Neural cell (in vitro differentiated cells): Measurements from ENCODE around the gene TPGS1. TPM values are rescaled to one million over a fixed set of nuclear protein-coding genes. Genes with fewer than 3 reads are reported as not detected.

Experiments used
- H2AFZ ChIP-seq: fragments of 200-600, 300-800 bp; sonication (generic), shearing (Covaris generic); 2 replicates; pipeline ENCODE4 v1.6.0; 2014; ENCODE audit warnings: low read depth, mild to moderate bottlenecking, antibody characterized with exemption, low read length, moderate library complexity
- H3F3A ChIP-seq: fragments of 200-600 bp; shearing (Covaris generic); 2 replicates; pipeline ENCODE4 v1.6.1; 2016; ENCODE audit warnings: mild to moderate bottlenecking, moderate library complexity, mixed read lengths, antibody characterized with exemption, low read length; ENCODE audit not compliant: insufficient read depth, poor library complexity, severe bottlenecking
- H3K27ac ChIP-seq: fragments of 200-600, 300-800 bp; sonication (generic), shearing (Covaris generic); 2 replicates; pipeline ENCODE4 v1.5.1; 2014; ENCODE audit warnings: mild to moderate bottlenecking, low read length, moderate library complexity
- H3K27me3 ChIP-seq: fragments of 300-800, 200-600 bp; sonication (generic), shearing (Covaris generic); 2 replicates; pipeline ENCODE4 v1.6.0; 2014; ENCODE audit warnings: mild to moderate bottlenecking, low read depth, low read length, moderate library complexity; ENCODE audit not compliant: insufficient read depth
- H3K36me3 ChIP-seq: fragments of 300-800, 200-600 bp; sonication (generic), shearing (Covaris generic); 2 replicates; pipeline ENCODE4 v1.5.1; 2014; ENCODE audit warnings: mild to moderate bottlenecking, antibody characterized with exemption, low read length, moderate library complexity; ENCODE audit not compliant: insufficient read depth
- H3K4me2 ChIP-seq: fragments of 300-800, 200-600 bp; sonication (generic), shearing (Covaris generic); 2 replicates; pipeline ENCODE4 v1.6.0; 2014; ENCODE audit warnings: mild to moderate bottlenecking, low read length
- H3K4me3 ChIP-seq: fragments of 300-800, 200-600 bp; sonication (generic), shearing (Covaris generic); 2 replicates; pipeline ENCODE4 v1.5.1; 2014; ENCODE audit warnings: mild to moderate bottlenecking, low read length, moderate library complexity
- H3K79me2 ChIP-seq: fragments of 200-600 bp; shearing (Covaris generic); replicated peaks from 2 replicates; pipeline ENCODE4 v1.6.0; 2014; ENCODE audit warnings: mild to moderate bottlenecking, low read length, moderate library complexity; ENCODE audit not compliant: insufficient read depth
- H3K9ac ChIP-seq: fragments of 300-800, 200-600 bp; sonication (generic), shearing (Covaris generic); 2 replicates; pipeline ENCODE4 v1.6.1; 2016; ENCODE audit warnings: mild to moderate bottlenecking, low read length, mixed read lengths
- H3K9me2 ChIP-seq: fragments of 200-600 bp; shearing (Covaris generic); 2 replicates; pipeline ENCODE4 v1.6.1; 2016; ENCODE audit warnings: mild to moderate bottlenecking, low read length, mixed read lengths; ENCODE audit not compliant: insufficient read depth
- H3K9me3 ChIP-seq: fragments of 200-600, 300-800 bp; sonication (generic), shearing (Covaris generic); 2 replicates; pipeline ENCODE4 v1.6.1; 2016; ENCODE audit warnings: mild to moderate bottlenecking, mixed run types, low read length, moderate library complexity, mixed read lengths
- H4K20me1 ChIP-seq: fragments of 200-600 bp; shearing (Covaris generic); 2 replicates; pipeline ENCODE4 v1.6.1; 2016; ENCODE audit warnings: mild to moderate bottlenecking, mixed run types; ENCODE audit not compliant: insufficient read depth
- CTCF ChIP-seq: fragments of 450-650 bp; IDR thresholded peaks from 2 replicates; pipeline ENCODE4 v1.5.1; 2014; ENCODE audit warnings: antibody characterized with exemption, mild to moderate bottlenecking, moderate library complexity; ENCODE audit not compliant: poor library complexity, severe bottlenecking
- EP300 ChIP-seq: fragments of 450-650 bp; conservative IDR thresholded peaks from 2 replicates; pipeline ENCODE4 v1.6.1; 2014; ENCODE audit warnings: antibody characterized with exemption, mild to moderate bottlenecking, moderate library complexity; ENCODE audit not compliant: poor library complexity, severe bottlenecking
- EZH2 ChIP-seq: fragments of 200-600, 300-800 bp; shearing (Covaris generic), sonication (generic); IDR thresholded peaks from 2 replicates; pipeline ENCODE4 v1.6.1; 2014; ENCODE audit warnings: antibody characterized with exemption, low read length, borderline replicate concordance, mild to moderate bottlenecking; ENCODE audit not compliant: insufficient read depth, poor library complexity, severe bottlenecking
- MXI1 ChIP-seq: fragments of 450-650 bp; conservative IDR thresholded peaks from 2 replicates; pipeline ENCODE4 v1.6.1; 2014; ENCODE audit warnings: antibody characterized with exemption, mild to moderate bottlenecking; ENCODE audit not compliant: poor library complexity, severe bottlenecking
- POLR2AphosphoS5 ChIP-seq: IDR thresholded peaks from 2 replicates; pipeline ENCODE4 v1.6.1; 2012
- RAD21 ChIP-seq: fragments of 450-650 bp; conservative IDR thresholded peaks from 2 replicates; pipeline ENCODE4 v1.6.1; 2014; ENCODE audit warnings: antibody characterized with exemption, mild to moderate bottlenecking, moderate library complexity
- REST ChIP-seq: IDR thresholded peaks from 2 replicates; pipeline ENCODE4 v1.6.1; 2012; ENCODE audit warnings: borderline replicate concordance
- SMC3 ChIP-seq: fragments of 450-650 bp; conservative IDR thresholded peaks from 2 replicates; pipeline ENCODE4 v1.6.1; 2014; ENCODE audit warnings: antibody characterized with exemption, mild to moderate bottlenecking, moderate library complexity; ENCODE audit not compliant: poor library complexity
- TAF1 ChIP-seq: IDR thresholded peaks from 2 replicates; pipeline ENCODE4 v1.6.1; 2012; ENCODE audit warnings: low read depth
- polyA plus RNA-seq: library from polyadenylated mRNA; depleted of rRNA; stranded (reverse); fragments of >200 nt; gene quantifications from 2 replicates; pipeline ENCODE4 v1.2.3, GENCODE V29; 2014

TPGS1 gene
- polyA plus RNA-seq, 1 donor from 2014 or later = 79.6 TPM

- H3K4me3 ChIP-seq = peak overlapping the region; percentile 99
- no peaks in the 10 kb centered on the region for H3K9me3 ChIP-seq
- peak; percentile 17 for TF ChIP-seq MXI1
- TF ChIP-seq REST = no peak
- TF ChIP-seq TAF1 = no peak
- no peak for TF ChIP-seq EP300
- no peak for TF ChIP-seq EZH2
- TF ChIP-seq POLR2AphosphoS5 = no peak
- TF ChIP-seq SMC3 = peak; percentile 77
- peak; percentile 78 for TF ChIP-seq CTCF
- TF ChIP-seq RAD21 = peak; percentile 60
- H2AFZ ChIP-seq = no peak overlapping the region
- no peaks in the 10 kb centered on the region for H3F3A ChIP-seq
- H4K20me1 ChIP-seq = peaks cover 16% of the 10 kb centered on the region
- H3K9ac ChIP-seq = peak overlapping the region; percentile 95
- H3K36me3 ChIP-seq = no peaks in the 10 kb centered on the region
- H3K79me2 ChIP-seq = peaks cover 30% of the 10 kb centered on the region
- no peaks in the 10 kb centered on the region for H3K27me3 ChIP-seq
- H3K27ac ChIP-seq = peak overlapping the region; percentile 88
- peak overlapping the region; percentile 67 for H3K4me2 ChIP-seq
- no peaks in the 10 kb centered on the region for H3K9me2 ChIP-seq
These were observed 25.5 kb downstream of the TPGS1 start for GRCh38 chr19:532561-533363.

DNA sequence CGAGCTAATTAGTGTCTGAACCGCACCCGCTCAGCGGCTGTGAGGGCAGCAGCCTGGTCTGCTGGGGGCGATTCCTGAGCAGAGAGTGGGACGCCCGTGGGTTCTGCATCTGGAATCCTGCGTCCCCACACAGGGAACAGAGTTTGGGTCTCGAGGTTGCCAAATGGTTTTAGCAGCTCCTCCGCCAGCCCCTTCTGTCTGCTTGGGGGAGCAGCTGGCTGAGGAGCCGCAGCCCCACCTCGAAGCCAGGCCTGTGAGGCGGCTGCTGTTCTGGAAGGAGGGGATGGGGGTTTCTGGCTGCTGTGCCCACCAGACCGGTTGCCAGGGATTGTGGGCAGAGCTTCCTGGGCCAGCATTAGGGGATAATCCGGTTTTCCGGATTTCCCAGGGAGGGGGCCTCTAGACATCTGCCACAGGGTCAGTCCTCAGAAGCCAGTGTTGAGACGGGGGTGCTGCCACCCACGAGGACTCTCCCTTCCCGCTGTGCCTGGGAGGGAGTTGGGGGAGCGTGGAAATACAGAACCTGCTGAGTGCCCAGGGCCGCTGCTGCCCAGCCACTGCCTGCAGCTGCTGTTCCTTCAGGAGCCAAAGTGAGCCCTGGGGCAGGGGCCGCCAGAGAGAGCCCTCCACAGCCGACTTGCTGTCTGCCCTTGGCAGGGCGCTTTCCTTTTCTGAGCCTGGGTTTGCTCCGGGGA, 26.2 kb downstream of the TPGS1 start:
- H3K9me3 ChIP-seq = no peaks in the 10 kb centered on the region
- H3K36me3 ChIP-seq = no peaks in the 10 kb centered on the region
- H3K9ac ChIP-seq = peak overlapping the region; percentile 95
- H3K4me2 ChIP-seq = peak overlapping the region; percentile 67
- H3K27me3 ChIP-seq = no peaks in the 10 kb centered on the region
- H3F3A ChIP-seq = no peaks in the 10 kb centered on the region
- TF ChIP-seq REST = no peak
- no peak for TF ChIP-seq POLR2AphosphoS5
- TF ChIP-seq EP300 = no peak
- no peak for TF ChIP-seq TAF1
- TF ChIP-seq EZH2 = no peak
- TF ChIP-seq CTCF = no peak
- TF ChIP-seq RAD21 = no peak
- TF ChIP-seq MXI1 = no peak
- TF ChIP-seq SMC3 = no peak
- peaks cover 16% of the 10 kb centered on the region for H4K20me1 ChIP-seq
- H3K79me2 ChIP-seq = peaks cover 30% of the 10 kb centered on the region
- peak overlapping the region; percentile 99 for H3K4me3 ChIP-seq
- peak overlapping the region; percentile 88 for H3K27ac ChIP-seq
- H2AFZ ChIP-seq = no peak overlapping the region
- no peaks in the 10 kb centered on the region for H3K9me2 ChIP-seq
